Head of caudate nucleus (tissue), 42 donors: Measurements from ENCODE around the gene HLA-DMA.

Experiments used
- DNase-seq, 42 donors: peaks; one replicate each; pipeline versions ENCODE4 v3.0.0 to v3.0.0-alpha.2; 2020 to 2021; ENCODE audit warnings: mixed read lengths in 7 of 42
- intact Hi-C: fragments of 100-400 bp; cut with DNase I; formaldehyde crosslinking; loops from one replicate; pipeline ENCODE4 v1.15.0; 2022

The HLA-DMA gene

DNA sequence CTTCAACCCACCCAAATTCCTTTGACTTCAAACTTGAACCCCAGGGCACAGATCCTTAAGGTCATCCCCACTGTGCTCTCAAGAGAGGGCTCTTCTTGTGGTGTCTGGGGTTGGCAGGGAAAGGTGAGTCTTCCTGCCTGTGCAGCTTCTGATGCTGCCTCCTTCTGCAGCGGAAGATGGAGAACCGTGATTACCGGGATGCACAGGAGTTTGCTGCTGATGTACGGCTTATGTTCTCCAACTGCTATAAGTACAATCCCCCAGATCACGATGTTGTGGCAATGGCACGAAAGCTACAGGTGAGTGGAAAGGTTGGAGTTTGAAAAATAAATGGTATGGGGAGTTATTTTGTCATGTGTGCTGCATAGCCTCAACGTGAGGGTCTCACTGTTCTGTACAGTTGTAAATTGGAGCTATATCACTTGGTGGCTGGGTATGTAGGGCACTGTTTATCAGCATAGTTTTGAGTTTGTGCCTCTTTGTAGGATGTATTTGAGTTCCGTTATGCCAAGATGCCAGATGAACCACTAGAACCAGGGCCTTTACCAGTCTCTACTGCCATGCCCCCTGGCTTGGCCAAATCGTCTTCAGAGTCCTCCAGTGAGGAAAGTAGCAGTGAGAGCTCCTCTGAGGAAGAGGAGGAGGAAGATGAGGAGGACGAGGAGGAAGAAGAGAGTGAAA is 24.5 kb upstream of the HLA-DMA start:
- intact Hi-C loops: loop anchor here (10.0 kb wide), 1 partner anchor 227 kb away; the partner anchor contains the start of genes HSD17B8, RING1, RXRB and SLC39A7

GRCh38 chr6:32976334-32977069 is 23.6 kb upstream of the HLA-DMA start:
- DNase-seq: no peak
- intact Hi-C loops: loop anchor here (10.0 kb wide), 1 partner anchor 228 kb away; the partner anchor contains the start of genes HSD17B8, RING1, RXRB and SLC39A7

More for the DNA sequence above, 24.5 kb upstream of the HLA-DMA start:
- DNase-seq: no peak

DNA sequence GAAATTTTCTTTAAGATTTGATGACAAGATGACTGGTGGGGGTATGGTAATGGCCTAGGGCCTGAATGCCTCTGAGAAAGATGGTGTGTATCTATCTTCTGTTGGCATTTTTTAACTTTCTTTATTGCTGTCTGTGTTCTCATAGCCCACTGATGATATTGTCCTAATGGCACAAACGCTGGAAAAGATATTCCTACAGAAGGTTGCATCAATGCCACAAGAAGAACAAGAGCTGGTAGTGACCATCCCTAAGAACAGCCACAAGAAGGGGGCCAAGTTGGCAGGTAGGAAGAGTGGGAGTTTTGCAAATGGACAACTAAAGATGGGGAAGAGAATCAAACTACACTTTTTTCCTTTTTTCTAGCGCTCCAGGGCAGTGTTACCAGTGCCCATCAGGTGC is 23.0 kb upstream of the HLA-DMA start:
- DNase-seq: no peak
- intact Hi-C loops: loop anchor here (10.0 kb wide), 1 partner anchor 229 kb away; the partner anchor contains the start of genes HSD17B8, RING1, RXRB and SLC39A7

- intact Hi-C loops: loop anchor here (10.0 kb wide), 1 partner anchor 230 kb away; the partner anchor contains the start of genes HSD17B8, RING1, RXRB and SLC39A7
- no peak for DNase-seq
Observed at GRCh38 chr6:32974541-32975308, 21.8 kb upstream of the HLA-DMA start.

- intact Hi-C loops: loop anchor here (10.0 kb wide), 1 partner anchor 231 kb away; the partner anchor contains the start of genes HSD17B8, RING1, RXRB and SLC39A7
- peak in 1 of 42 donors; percentile 38 for DNase-seq
Observed at GRCh38 chr6:32974016-32974333, 21.1 kb upstream of the HLA-DMA start.

DNA sequence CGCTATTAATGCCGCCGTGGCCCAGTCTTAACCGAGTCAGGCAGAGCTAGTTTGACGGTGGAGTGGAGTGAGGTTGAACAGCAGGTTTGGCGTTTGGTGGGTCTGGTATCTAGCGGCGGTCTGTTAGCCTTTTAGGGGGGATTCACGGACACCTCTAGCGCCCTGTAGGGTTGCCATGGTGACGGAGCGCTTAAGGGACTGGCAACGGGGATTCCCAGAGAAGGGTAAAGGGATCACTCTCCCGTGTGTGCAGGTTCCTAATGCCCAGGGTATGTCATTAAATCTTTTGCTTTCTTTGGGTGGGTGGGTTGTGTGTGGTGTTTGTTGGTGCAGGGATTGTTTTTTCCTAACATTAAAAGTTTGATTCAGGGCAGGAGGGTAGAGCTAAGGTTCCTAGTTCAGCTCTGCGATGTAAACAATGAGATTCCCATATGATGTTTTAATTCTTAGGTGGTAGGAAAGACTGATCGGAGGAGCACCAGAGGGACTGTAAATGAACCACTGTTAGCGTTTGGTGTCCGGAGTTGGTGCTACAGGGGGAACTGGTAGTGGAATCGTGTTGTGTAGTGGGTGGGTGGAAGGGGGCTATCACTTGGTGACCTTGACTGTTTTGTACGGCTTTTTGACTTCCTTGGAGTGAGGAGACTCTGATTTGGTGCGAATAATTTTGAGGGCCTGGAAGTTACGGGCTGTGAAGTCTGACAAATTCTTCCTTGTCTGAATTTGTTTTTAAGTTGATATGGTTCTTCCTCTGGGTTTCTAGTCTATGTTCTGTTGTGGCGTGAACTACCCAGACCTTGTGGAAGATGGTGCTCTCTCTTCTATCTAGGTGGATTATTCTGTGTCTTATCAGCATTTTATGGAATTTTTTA is 20.5 kb upstream of the HLA-DMA start:
- intact Hi-C loops: loop anchor here (10.0 kb wide), 1 partner anchor 231 kb away; the partner anchor contains the start of genes HSD17B8, RING1, RXRB and SLC39A7
- peak in 10 of 42 donors; percentile 16 to 52 (median 29) for DNase-seq

DNA sequence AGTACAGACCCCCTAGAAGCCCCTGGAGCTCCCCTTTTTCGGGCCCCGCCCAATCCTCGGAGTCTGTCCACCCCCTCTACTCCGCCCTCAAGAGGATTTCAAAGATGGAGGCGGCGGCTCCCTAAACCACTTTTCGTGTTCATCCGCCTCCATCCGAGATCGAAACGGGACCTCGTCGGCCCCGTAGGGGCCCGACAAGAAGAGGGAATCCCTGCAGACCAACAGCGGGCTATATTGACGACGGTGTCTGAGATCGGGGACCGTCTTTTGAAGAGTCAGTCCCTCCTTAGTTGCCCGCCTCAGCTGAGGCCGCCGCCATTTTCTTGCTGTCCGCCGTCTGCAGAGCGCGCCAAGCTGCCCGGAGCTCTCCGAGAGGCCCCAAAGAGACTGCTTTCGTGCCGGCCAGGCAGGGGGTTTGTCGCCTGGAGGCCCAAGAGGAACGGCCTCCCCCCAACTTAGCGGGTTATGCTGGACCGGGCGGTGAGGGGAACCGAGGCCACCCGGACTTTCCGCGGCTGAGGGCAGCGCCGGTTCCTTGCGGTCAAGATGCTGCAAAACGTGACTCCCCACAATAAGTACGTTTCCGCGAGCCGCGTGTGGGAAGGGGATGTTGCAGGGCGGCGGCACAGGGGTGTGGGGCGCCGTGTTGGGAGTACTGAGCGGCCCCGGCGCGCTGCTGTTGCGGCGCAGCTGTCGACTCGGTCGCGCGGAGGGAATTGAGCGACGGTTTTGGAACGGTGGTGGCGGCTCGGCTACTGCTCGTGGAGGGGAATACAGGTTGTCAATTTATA is 19.7 kb upstream of the HLA-DMA start:
- intact Hi-C loops: loop anchor here (10.0 kb wide), 1 partner anchor 232 kb away; the partner anchor contains the start of genes HSD17B8, RING1, RXRB and SLC39A7
- DNase-seq: peak in 38 of 42 donors; percentile 27 to 75 (median 48)

DNA sequence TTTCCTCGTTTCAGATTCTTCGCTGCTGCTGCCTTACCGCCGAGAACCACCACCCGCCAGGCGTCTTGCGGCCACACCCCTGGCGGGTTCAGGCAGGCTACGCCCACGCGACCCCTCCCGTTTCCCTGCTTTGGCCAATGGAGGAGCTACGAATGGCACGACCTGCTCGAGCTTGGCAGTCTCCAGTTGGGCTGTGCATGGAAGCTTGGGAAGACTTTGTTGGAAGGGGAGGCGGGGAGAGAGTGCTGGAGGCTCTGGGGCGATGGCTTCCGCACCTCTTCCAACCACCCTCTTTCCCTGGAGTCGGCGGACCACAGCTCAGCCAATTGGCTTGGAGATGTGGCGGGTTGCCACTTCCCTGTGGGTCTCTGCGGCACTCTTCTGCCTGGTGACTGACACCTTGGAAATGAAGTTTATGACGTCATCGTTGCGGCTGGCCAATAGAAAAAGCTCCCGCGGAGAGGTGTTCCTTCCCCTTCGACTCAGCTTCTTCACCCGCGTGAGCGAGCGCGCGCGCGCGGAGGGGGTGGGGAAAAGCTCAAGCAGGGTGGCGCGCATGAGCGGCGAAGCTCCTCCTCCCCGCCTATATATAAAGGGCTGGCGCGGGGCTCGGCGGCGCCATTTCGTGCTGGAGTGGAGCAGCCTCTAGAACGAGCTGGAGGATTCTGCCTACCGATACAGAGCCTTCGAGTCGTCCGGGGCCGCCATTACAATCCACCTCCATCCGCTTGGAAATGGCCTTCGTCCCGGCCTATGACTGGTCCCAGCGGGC is 18.9 kb upstream of the HLA-DMA start:
- DNase-seq: peak; percentile 98 to 100 (median 99)
- intact Hi-C loops: loop anchor here (10.0 kb wide), 1 partner anchor 233 kb away; the partner anchor contains the start of genes HSD17B8, RING1, RXRB and SLC39A7

DNA sequence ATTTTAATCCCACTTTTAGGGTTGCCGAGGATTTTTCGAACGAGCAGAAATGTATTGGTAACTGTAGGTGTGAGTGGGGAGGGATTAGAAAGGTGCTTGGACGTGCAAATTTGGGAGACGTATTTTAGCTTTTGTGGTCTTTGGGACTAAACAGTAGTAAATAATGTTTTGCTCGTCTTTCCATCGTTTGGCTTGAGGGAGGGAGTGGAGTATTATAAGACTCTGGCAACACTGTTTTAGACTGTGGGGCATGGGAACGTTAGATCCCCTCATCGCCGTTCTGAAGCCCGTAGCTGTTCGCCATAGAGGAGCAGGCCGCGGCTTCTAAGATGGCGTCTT is 18.3 kb upstream of the HLA-DMA start:
- DNase-seq: no peak
- intact Hi-C loops: loop anchor here (10.0 kb wide), 1 partner anchor 234 kb away; the partner anchor contains the start of genes HSD17B8, RING1, RXRB and SLC39A7

DNA sequence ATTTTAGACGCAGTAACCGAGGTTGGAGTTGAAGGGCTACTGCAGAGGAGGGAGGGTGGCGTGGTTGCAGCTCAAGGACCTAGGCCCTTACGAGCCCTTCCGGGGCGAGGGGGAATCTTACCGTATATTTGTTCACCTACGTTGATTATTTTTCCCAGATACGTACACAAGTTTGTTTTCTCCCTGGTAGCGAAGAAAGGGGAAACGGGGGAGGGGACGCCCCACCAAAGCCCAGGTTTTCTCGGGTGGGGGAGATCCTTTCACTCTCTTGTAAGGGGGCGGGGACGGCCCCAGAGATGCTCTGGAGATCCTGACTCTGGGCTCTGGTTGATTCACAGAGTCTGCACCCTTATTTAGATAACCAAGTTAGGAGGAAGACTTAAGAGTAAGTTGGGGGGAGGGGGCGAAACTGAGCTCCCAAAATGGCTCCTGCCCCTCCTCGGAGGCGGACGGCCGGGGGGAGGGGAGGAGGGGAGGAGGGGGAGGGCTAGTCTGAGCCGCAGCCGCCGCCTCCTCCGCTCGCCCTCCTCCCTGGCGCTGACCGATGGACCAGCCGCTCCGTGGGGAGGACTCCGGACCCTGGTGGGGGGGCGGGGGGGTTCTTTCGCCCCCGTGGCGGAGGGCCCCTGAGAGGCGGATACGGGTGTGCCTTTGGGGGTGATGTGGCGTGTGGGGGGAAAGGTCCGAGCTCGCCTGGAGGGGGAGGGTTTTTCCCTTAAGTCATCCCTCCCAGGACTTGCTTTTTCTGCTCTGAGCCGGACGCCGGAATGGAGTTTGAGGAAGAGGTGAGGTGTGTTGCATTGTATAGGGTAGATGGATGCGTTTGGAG is 17.7 kb upstream of the HLA-DMA start:
- intact Hi-C loops: loop anchor here (10.0 kb wide), 1 partner anchor 234 kb away; the partner anchor contains the start of genes HSD17B8, RING1, RXRB and SLC39A7
- peak; percentile 61 to 92 (median 80) for DNase-seq

DNA sequence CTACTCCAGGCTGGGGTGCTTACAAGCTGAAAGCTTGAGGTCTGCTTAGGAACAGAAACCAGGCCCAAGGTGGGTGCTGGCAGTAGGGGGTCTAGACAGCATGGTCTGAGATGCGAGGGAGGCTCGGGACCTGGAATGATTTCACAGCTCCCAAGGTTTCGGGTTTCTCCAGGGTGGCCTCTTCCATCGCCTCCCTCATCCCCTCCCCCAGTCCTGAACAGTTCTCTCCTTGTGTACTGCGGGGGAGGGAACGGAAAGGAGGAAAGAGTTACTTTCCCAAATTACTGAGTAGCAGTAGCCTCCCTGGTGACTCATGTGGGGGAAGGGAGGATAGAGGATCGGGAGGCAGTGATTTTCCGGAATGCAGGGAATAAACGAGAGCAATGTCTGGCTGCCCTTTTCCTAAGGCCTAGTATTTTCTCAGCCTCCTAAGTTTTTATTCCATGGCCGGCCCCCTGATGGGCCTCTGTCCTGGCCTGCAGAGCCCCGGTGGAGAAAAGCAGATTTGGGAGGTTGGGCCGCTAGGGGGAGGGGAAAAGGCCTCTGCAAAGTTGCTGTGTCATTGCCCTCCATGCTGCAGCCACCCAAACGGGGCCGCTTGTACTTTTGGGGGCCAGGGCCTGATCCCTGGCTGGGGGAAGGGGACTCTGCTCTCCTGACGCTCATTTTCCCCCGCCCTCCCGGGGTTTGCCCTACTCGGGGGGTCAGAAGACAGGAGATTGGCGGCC is 17.0 kb upstream of the HLA-DMA start:
- DNase-seq: peak; percentile 48 to 88 (median 71)
- intact Hi-C loops: loop anchor here (10.0 kb wide), 1 partner anchor 235 kb away; the partner anchor contains the start of genes HSD17B8, RING1, RXRB and SLC39A7

DNA sequence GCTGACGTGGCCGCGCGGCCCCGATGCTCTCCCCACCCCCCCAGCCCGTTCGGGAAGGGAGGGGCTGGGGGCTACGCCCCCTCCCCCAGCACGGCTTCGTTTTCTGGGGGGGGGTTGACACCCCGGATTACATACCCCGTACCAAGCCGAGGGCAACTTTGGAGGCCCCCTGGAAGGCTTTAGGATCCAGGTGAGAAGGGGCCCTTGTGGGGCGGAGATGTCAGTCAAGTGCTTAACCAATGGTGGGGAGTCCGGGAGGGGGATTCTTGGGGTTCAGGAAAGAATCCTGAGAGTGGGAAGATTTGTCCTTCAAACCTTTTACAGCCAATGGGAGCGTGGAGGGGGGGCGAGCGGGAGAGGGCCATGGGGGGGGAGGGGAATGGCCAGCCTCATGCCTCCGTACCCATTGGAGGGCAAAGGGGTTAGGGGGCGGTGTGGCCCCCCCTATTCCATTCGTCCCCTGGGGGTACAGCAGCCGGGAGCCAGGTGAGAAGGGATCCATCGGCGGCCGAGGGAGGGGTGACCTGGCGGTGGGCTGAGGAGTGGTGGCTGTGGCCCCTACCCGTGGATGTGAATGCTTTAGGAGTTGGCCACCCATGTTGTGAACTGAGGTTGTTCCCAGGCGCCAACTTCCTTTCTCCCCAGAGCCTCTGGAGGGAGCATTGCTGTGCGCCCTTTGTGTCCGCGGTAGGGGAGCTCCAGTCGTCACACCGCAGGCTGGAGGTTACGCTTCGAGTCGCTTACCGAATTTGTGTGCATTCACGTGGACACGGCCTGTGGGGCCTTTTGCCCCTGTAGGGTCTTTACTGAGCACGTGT is 16.2 kb upstream of the HLA-DMA start:
- peak; percentile 45 to 89 (median 71) for DNase-seq
- intact Hi-C loops: no loop called here

- intact Hi-C loops: no loop called here
Observed at GRCh38 chr6:32968093-32968866, 15.4 kb upstream of the HLA-DMA start, which contains the start of gene BRD2. Gene BRD2, plus strand, starts transcription at chr6:32968594. Its CDS starts 4,305 bp downstream, at chr6:32972899.

More at GRCh38 chr6:32968093-32968866, 15.4 kb upstream of the HLA-DMA start, which contains the start of gene BRD2:
- DNase-seq: peak; percentile 83 to 98 (median 96)
